A549 (cell line): ENCODE results near the gene SLC17A9. TPM values are rescaled to one million over a fixed set of nuclear protein-coding genes. Genes with fewer than 3 reads are reported as not detected.

ENCODE experiments used
- ATAC-seq, 2 experiments: fragments of 200-7000 bp in 1 of 2; fragments of >200 bp in 1 of 2; cut with Nextera tagmentation in 1 of 2; cut with Tn5 transposase in 1 of 2; 3 replicates each; pipeline versions ENCODE4 v1.8.0 to v1.9.1; 2018 to 2020; ENCODE audit warnings: mild to moderate bottlenecking in 1 of 2, moderate library complexity in 1 of 2
- CTCF ChIA-PET: fragments of 300-600 bp; sonication (Branson Sonifier 250); formaldehyde crosslinking; extraction: SDS; loops from one replicate; lab custom pipeline; 2021; ENCODE audit warnings: antibody characterized with exemption, inconsistent platforms; lab: Yijun Ruan, JAX
- POLR2A ChIA-PET: fragments of 350-600 bp; formaldehyde crosslinking; extraction: SDS; loops from one replicate; lab custom pipeline; 2021; ENCODE audit warnings: antibody characterized with exemption, inconsistent platforms; lab: Yijun Ruan, JAX
- DNase-seq, 2 experiments: peaks; one replicate each; pipeline versions ENCODE4 v3.0.0 to v3.0.0-alpha.2; 2011 to 2016; ENCODE audit warnings: low read depth in 1 of 2, low spot score in 1 of 2
- FAIRE-seq: peaks from 2 replicates; lab custom pipeline; 2011; peaks lifted over from hg19 to GRCh38; lab: Jason Lieb, UNC
- H3K27ac ChIP-seq, 2 experiments: fragments of >200 bp; sonication (Bioruptor Twin); formaldehyde crosslinking; 3 replicates each; pipeline ENCODE4 v1.5.1; 2016 to 2017
- H3K4me1 ChIP-seq: fragments of >200 bp; sonication (Bioruptor Twin); formaldehyde crosslinking; 3 replicates; pipeline ENCODE4 v1.6.1; 2016
- H3K4me2 ChIP-seq: fragments of >200 bp; sonication (Bioruptor Twin); formaldehyde crosslinking; 3 replicates; pipeline ENCODE4 v1.6.1; 2016
- H3K4me3 ChIP-seq: fragments of >200 bp; sonication (Bioruptor Twin); formaldehyde crosslinking; 3 replicates; pipeline ENCODE4 v1.5.1; 2016
- H3K9me3 ChIP-seq: fragments of >200 bp; sonication (Bioruptor Twin); formaldehyde crosslinking; 3 replicates; pipeline ENCODE4 v1.6.1; 2016
- CBX2 ChIP-seq: fragments of 200-600 bp; sonication (generic); IDR thresholded peaks from 2 replicates; pipeline ENCODE4 v1.6.1; 2016; ENCODE audit warnings: low read depth, mild to moderate bottlenecking, borderline replicate concordance
- CBX8 ChIP-seq: fragments of 200-600 bp; sonication (generic); IDR thresholded peaks from 2 replicates; pipeline ENCODE4 v1.6.1; 2016
- CEBPB ChIP-seq, 2 experiments: fragments of >200 bp in 1 of 2; sonication (Bioruptor Twin) in 1 of 2; formaldehyde crosslinking in 1 of 2; IDR thresholded peaks; 2 replicates each; pipeline ENCODE4 v1.6.1; 2012 to 2016
- CHD2 ChIP-seq: fragments of 150-350 bp; IDR thresholded peaks from 2 replicates; pipeline ENCODE4 v1.6.1; 2014; ENCODE audit warnings: low read length; ENCODE audit not compliant: partially characterized antibody
- EHF ChIP-seq: fragments of 250-450 bp; sonication (Bioruptor Pico); IDR thresholded peaks from 2 replicates; pipeline ENCODE4 v1.5.0; 2020; ENCODE audit warnings: mild to moderate bottlenecking
- EP300 ChIP-seq, 2 experiments: fragments of >200 bp; sonication (Bioruptor Twin); formaldehyde crosslinking; IDR thresholded peaks; 2 replicates in 1 of 2; 3 replicates in 1 of 2; pipeline ENCODE4 v1.6.1; 2016 to 2017
- FOSB ChIP-seq: fragments of 250-450 bp; sonication (Bioruptor Pico); IDR thresholded peaks from 2 replicates; pipeline ENCODE4 v1.5.0; 2020; ENCODE audit warnings: mild to moderate bottlenecking, moderate library complexity
- FOSL2 ChIP-seq, 2 experiments: fragments of 450-650 bp in 1 of 2; fragments of >200 bp in 1 of 2; sonication (Bioruptor Twin) in 1 of 2; formaldehyde crosslinking; IDR thresholded peaks; 2 replicates each; pipeline versions ENCODE4 v1.5.0 to v1.6.1; 2016 to 2020; ENCODE audit warnings: mild to moderate bottlenecking in 1 of 2, moderate library complexity in 1 of 2
- FOXS1 ChIP-seq: fragments of 250-450 bp; sonication (Bioruptor Pico); IDR thresholded peaks from 2 replicates; pipeline ENCODE4 v1.5.0; 2020; ENCODE audit warnings: mild to moderate bottlenecking, moderate library complexity
- HDAC2 ChIP-seq: fragments of 200-600 bp; sonication (generic); IDR thresholded peaks from 2 replicates; pipeline ENCODE4 v1.6.1; 2016
- HOXB13 ChIP-seq: fragments of 250-450 bp; sonication (Bioruptor Pico); IDR thresholded peaks from 2 replicates; pipeline ENCODE4 v1.5.0; 2020; ENCODE audit warnings: low read depth, mild to moderate bottlenecking, moderate library complexity
- MAFK ChIP-seq: fragments of 450-650 bp; IDR thresholded peaks from 2 replicates; pipeline ENCODE4 v1.6.1; 2014; ENCODE audit not compliant: partially characterized antibody
- NFE2L2 ChIP-seq: fragments of 150-350 bp; conservative IDR thresholded peaks from 2 replicates; pipeline ENCODE4 v1.6.1; 2014; ENCODE audit warnings: low read length
- NPAS2 ChIP-seq: fragments of 250-450 bp; sonication (Bioruptor Pico); IDR thresholded peaks from 2 replicates; pipeline ENCODE4 v1.8.0; 2022; ENCODE audit warnings: mild to moderate bottlenecking, moderate library complexity, borderline replicate concordance
- POLR2A ChIP-seq: IDR thresholded peaks from 2 replicates; pipeline ENCODE4 v1.6.1; 2012; ENCODE audit warnings: mild to moderate bottlenecking, low read length
- RAD21 ChIP-seq, 2 experiments: fragments of >200 bp in 1 of 2; sonication (Bioruptor Twin) in 1 of 2; formaldehyde crosslinking in 1 of 2; IDR thresholded peaks in 1 of 2; conservative IDR thresholded peaks in 1 of 2; 2 replicates in 1 of 2; 3 replicates in 1 of 2; pipeline ENCODE4 v1.6.1; 2012 to 2018; ENCODE audit warnings: inconsistent platforms in 1 of 2
- RARB ChIP-seq: fragments of 250-450 bp; sonication (Bioruptor Pico); IDR thresholded peaks from 2 replicates; pipeline ENCODE4 v1.8.0; 2021; ENCODE audit warnings: mild to moderate bottlenecking, moderate library complexity
- RCOR1 ChIP-seq: fragments of 150-350 bp; IDR thresholded peaks from 2 replicates; pipeline ENCODE4 v1.6.1; 2014; ENCODE audit warnings: antibody characterized with exemption, low read length, low read depth
- SREBF2 ChIP-seq: fragments of 450-650 bp; IDR thresholded peaks from 2 replicates; pipeline ENCODE4 v1.6.1; 2014; ENCODE audit warnings: mild to moderate bottlenecking, moderate library complexity
- TFCP2L1 ChIP-seq: fragments of 250-450 bp; sonication (Bioruptor Pico); IDR thresholded peaks from 2 replicates; pipeline ENCODE4 v1.5.0; 2021; ENCODE audit warnings: mild to moderate bottlenecking
- USF2 ChIP-seq: fragments of 450-650 bp; IDR thresholded peaks from 2 replicates; pipeline ENCODE4 v1.6.1; 2014; ENCODE audit warnings: antibody characterized with exemption
- ZFP36 ChIP-seq: fragments of 450-650 bp; IDR thresholded peaks from 2 replicates; pipeline ENCODE4 v1.6.1; 2014; ENCODE audit warnings: borderline replicate concordance; ENCODE audit not compliant: partially characterized antibody
- ZSCAN20 ChIP-seq: fragments of 250-450 bp; sonication (Bioruptor Pico); IDR thresholded peaks from 2 replicates; pipeline ENCODE4 v1.8.0; 2022; ENCODE audit warnings: mild to moderate bottlenecking, moderate library complexity
- WGBS: methylation state at CpG from one replicate; pipeline ENCODE4 v1.1.6; 2017; ENCODE audit errors: missing lambda C conversion rate; 5-methylcytosine and 5-hydroxymethylcytosine counted together
- polyA plus RNA-seq, 4 experiments: library from polyadenylated mRNA; depleted of rRNA in 3 of 4; stranded (reverse); fragments of >200 nt; fragmentation: RNase III in 1 of 4; extraction: RNeasy Plus Mini Kit Qiagen cat#74134 plus additional on column Dnase treatment in 1 of 4; gene quantifications; 2 replicates in 3 of 4; 3 replicates in 1 of 4; pipeline ENCODE4 v1.2.3, GENCODE V29; 2011 to 2017
- TF ChIP-seq, protein P1 (sequence below): IDR thresholded peaks from 2 replicates; pipeline ENCODE4 v1.6.1; 2012; ENCODE audit warnings: low read depth, borderline replicate concordance
- TF ChIP-seq, protein P2 (sequence below): fragments of >200 bp; sonication (Bioruptor Twin); formaldehyde crosslinking; IDR thresholded peaks from 2 replicates; pipeline ENCODE4 v1.6.1; 2016
- TF ChIP-seq, protein P3 (sequence below): fragments of >200 bp; sonication (Bioruptor Twin); formaldehyde crosslinking; IDR thresholded peaks from 3 replicates; pipeline ENCODE4 v1.5.1; 2016
- TF ChIP-seq, protein P4 (sequence below): fragments of >200 bp; sonication (Bioruptor Twin); formaldehyde crosslinking; IDR thresholded peaks from 3 replicates; pipeline ENCODE4 v1.6.1; 2016

Gene SLC17A9
- polyA plus RNA-seq, 2 of the 4 experiments (the other 2 are of a cell fraction): 0.05 TPM; not detected in 1

DNA sequence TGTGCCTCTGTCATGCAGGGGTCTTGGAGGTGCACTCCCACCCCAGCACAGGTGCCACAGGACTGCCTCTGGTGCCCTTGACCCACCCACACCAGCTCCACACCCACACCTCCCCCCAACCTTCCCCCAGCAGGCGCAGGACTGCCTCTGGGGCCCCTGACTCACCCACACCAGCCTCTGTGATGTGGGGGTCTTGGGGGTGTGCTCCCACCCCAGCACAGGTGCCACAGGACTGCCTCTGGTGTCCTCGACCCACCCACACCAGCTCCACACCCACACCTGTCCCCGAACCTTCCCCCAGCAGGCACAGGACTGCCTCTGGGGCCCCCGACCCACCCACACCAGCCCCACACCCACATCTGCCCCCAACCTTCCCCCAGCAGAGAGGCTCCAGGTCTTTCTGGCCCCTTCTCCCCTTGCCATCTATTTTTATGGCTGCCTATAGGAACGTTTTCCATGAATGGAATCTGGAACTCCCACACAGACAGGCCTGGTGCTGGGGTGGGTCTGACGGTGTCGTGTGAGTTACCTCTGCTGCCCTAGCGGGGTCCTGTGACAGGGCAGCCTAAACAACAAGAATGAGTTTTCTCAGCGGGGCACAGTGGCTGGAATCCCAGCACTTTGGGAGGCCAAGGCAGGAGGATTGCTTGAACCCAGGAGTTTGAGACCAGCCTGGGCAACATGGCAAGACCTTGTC is 23.5 kb downstream of the SLC17A9 start:
- CTCF ChIA-PET: interaction anchor here (0.8 to 1.3 kb wide), 3 partner anchors 8 to 237 kb away, joined by 3 read pairs; no protein-coding TSS in a partner anchor
- DNase-seq (no peak), ATAC-seq (no peak), FAIRE-seq (no peak)
- H3K4me3 ChIP-seq: no peak overlapping the region
- H3K4me2 ChIP-seq: no peak overlapping the region
- 55% methylated on average over 8 of the region's 9 CpGs for WGBS
- TF ChIP-seq CEBPB (IDR thresholded peaks at IDR 0.05) (no peak), MAFK (no peak), NFE2L2 (no peak), USF2 (no peak), RCOR1 (no peak), ZSCAN20 (no peak), RAD21 (conservative IDR thresholded peaks at IDR 0.05 in 1 of 2, IDR thresholded peaks at IDR 0.05 in 1 of 2) (no peak), CBX8 (no peak), TFCP2L1 (CRISPR knock-in tag) (no peak), FOXS1 (no peak), HDAC2 (no peak), HOXB13 (CRISPR knock-in tag) (no peak), CHD2 (no peak), CBX2 (no peak), SREBF2 (no peak), EHF (no peak)
- TF ChIP-seq, protein P1, sequence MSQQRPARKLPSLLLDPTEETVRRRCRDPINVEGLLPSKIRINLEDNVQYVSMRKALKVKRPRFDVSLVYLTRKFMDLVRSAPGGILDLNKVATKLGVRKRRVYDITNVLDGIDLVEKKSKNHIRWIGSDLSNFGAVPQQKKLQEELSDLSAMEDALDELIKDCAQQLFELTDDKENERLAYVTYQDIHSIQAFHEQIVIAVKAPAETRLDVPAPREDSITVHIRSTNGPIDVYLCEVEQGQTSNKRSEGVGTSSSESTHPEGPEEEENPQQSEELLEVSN: no peak
- TF ChIP-seq, protein P2, sequence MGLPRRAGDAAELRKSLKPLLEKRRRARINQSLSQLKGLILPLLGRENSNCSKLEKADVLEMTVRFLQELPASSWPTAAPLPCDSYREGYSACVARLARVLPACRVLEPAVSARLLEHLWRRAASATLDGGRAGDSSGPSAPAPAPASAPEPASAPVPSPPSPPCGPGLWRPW: no peak
- TF ChIP-seq, protein P3, sequence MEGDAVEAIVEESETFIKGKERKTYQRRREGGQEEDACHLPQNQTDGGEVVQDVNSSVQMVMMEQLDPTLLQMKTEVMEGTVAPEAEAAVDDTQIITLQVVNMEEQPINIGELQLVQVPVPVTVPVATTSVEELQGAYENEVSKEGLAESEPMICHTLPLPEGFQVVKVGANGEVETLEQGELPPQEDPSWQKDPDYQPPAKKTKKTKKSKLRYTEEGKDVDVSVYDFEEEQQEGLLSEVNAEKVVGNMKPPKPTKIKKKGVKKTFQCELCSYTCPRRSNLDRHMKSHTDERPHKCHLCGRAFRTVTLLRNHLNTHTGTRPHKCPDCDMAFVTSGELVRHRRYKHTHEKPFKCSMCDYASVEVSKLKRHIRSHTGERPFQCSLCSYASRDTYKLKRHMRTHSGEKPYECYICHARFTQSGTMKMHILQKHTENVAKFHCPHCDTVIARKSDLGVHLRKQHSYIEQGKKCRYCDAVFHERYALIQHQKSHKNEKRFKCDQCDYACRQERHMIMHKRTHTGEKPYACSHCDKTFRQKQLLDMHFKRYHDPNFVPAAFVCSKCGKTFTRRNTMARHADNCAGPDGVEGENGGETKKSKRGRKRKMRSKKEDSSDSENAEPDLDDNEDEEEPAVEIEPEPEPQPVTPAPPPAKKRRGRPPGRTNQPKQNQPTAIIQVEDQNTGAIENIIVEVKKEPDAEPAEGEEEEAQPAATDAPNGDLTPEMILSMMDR: no peak
- H3K27ac ChIP-seq: no peak overlapping the region
- 0 out of 3 replicates have a peak, but pooled peaks cover 3% of the 10 kb centered on the region for H3K4me1 ChIP-seq
- H3K9me3 ChIP-seq: no peaks in the 10 kb centered on the region
- POLR2A ChIA-PET: no interaction called here

GRCh38 chr20:62976886-62977285 is 24.4 kb downstream of the SLC17A9 start:
- Histone ChIP-seq H3K4me2 (no peak overlapping the region), H3K4me1 (0 out of 3 replicates have a peak, but pooled peaks cover 3% of the 10 kb centered on the region), H3K27ac (no peak overlapping the region), H3K9me3 (no peaks in the 10 kb centered on the region), H3K4me3 (no peak overlapping the region)
- DNase-seq (no peak), ATAC-seq (no peak), FAIRE-seq (no peak)
- WGBS: 65% methylated on average over 15 of the region's 16 CpGs
- CTCF ChIA-PET: interaction anchor here (0.6 to 1.6 kb wide), 2 partner anchors 12 to 104 kb away, joined by 3 read pairs; no protein-coding TSS in a partner anchor
- POLR2A ChIA-PET: no interaction called here
- TF ChIP-seq, protein P4, sequence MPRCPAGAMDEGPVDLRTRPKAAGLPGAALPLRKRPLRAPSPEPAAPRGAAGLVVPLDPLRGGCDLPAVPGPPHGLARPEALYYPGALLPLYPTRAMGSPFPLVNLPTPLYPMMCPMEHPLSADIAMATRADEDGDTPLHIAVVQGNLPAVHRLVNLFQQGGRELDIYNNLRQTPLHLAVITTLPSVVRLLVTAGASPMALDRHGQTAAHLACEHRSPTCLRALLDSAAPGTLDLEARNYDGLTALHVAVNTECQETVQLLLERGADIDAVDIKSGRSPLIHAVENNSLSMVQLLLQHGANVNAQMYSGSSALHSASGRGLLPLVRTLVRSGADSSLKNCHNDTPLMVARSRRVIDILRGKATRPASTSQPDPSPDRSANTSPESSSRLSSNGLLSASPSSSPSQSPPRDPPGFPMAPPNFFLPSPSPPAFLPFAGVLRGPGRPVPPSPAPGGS: no peak
- TF ChIP-seq RARB (CRISPR knock-in tag) (no peak), POLR2A (no peak), NPAS2 (CRISPR knock-in tag) (no peak), HOXB13 (CRISPR knock-in tag) (no peak), FOSB (CRISPR knock-in tag) (no peak), CHD2 (no peak), ZFP36 (no peak), HDAC2 (no peak), EP300 (IDR thresholded peaks at IDR 0.05) (no peak), SREBF2 (no peak), FOSL2 (IDR thresholded peaks at IDR 0.05) (no peak), FOSL2 (CRISPR knock-in tag; IDR thresholded peaks at IDR 0.05) (no peak), RAD21 (conservative IDR thresholded peaks at IDR 0.05 in 1 of 2, IDR thresholded peaks at IDR 0.05 in 1 of 2) (no peak)
- TF ChIP-seq, protein P2: no peak
- TF ChIP-seq, protein P3: no peak
- TF ChIP-seq, protein P1: no peak
